Gastrocnemius medialis (tissue), 4 donors: ENCODE measurements around the gene LOXL3. TPM values are rescaled to one million over a fixed set of nuclear protein-coding genes. Genes with fewer than 3 reads are reported as not detected.
"Not testable (repeated sequence)": the region's sequence is repeated elsewhere in the genome, so short reads cannot be mapped to it uniquely, and the experiment has no call there.

Source experiments
- ATAC-seq, 2 donors: fragments of 150-250 bp; one replicate each; pipeline ENCODE4 v1.9.1; 2016
- DNase-seq, 2 donors: peaks; one replicate each; pipeline ENCODE4 v3.0.0-alpha.2; 2019
- H3K27ac ChIP-seq, 4 donors: fragments of 200-600 bp; sonication (generic); 1 replicate in 1 of 4; 2 replicates in 3 of 4; pipeline ENCODE4 v1.5.1; 2016 to 2018; ENCODE audit warnings: mild to moderate bottlenecking in 2 of 4, moderate library complexity in 1 of 4
- H3K27me3 ChIP-seq, 3 donors: fragments of 200-600 bp; sonication (generic) in 2 of 3; 1 replicate in 1 of 3; 2 replicates in 2 of 3; pipeline versions ENCODE4 v1.5.1 to v1.6.0; 2016 to 2019; ENCODE audit warnings: mild to moderate bottlenecking in 1 of 3, moderate library complexity in 1 of 3
- H3K36me3 ChIP-seq, 2 donors: fragments of 200-600 bp; sonication (generic) in 1 of 2; one replicate each; pipeline ENCODE4 v1.5.1; 2017 to 2018
- H3K4me1 ChIP-seq, 2 donors: fragments of 200-600 bp; sonication (generic) in 1 of 2; one replicate each; pipeline ENCODE4 v1.5.1; 2016 to 2017; ENCODE audit warnings: mild to moderate bottlenecking in 2 of 2
- H3K4me3 ChIP-seq, 4 donors: fragments of 200-600 bp; sonication (generic) in 3 of 4; 1 replicate in 1 of 4; 2 replicates in 3 of 4; pipeline ENCODE4 v1.5.1; 2016 to 2019; ENCODE audit warnings: mild to moderate bottlenecking in 2 of 4
- H3K9me3 ChIP-seq, 3 donors: fragments of 200-600 bp; sonication (generic) in 2 of 3; 1 replicate in 1 of 3; 2 replicates in 2 of 3; pipeline ENCODE4 v1.5.1; 2016 to 2019
- POLR2A ChIP-seq, 2 donors: fragments of 450-650 bp; IDR thresholded peaks; one replicate each; pipeline ENCODE4 v1.6.1; 2017; ENCODE audit warnings: antibody characterized with exemption in 2 of 2, mild to moderate bottlenecking in 2 of 2, moderate library complexity in 2 of 2
- in situ Hi-C, 4 donors: fragments of 200-750 bp; cut with MboI; loops; one replicate each; pipeline versions ENCODE4 v1.15.0 to v1.8.0; 2017; ENCODE audit warnings: low sequenced_read_pairs in 4 of 4
- intact Hi-C: fragments of 100-400 bp; cut with DNase I; formaldehyde crosslinking; loops from one replicate; pipeline ENCODE4 v1.15.1; 2023; ENCODE audit warnings: low total_unique reads
- total RNA-seq, 4 donors: library from RNA; depleted of rRNA; stranded (reverse); fragments of >200 nt; gene quantifications; one replicate each; pipeline versions ENCODE4 v1.1.0 to v1.2.3, GENCODE V29; 2016
- TF ChIP-seq, protein P1 (sequence below), 5 experiments: fragments of 450-650 bp in 3 of 5; fragments of 200-600 bp in 2 of 5; sonication (generic) in 2 of 5; IDR thresholded peaks in 4 of 5; conservative IDR thresholded peaks in 1 of 5; 1 replicate in 4 of 5; 2 replicates in 1 of 5; pipeline ENCODE4 v1.5.1; 2016 to 2019; ENCODE audit warnings: antibody characterized with exemption in 5 of 5, mild to moderate bottlenecking in 3 of 5, moderate library complexity in 3 of 5

Gene LOXL3
- total RNA-seq, 4 donors from 2014 or later, result 0.65 to 1.3 (median 0.95) TPM

DNA sequence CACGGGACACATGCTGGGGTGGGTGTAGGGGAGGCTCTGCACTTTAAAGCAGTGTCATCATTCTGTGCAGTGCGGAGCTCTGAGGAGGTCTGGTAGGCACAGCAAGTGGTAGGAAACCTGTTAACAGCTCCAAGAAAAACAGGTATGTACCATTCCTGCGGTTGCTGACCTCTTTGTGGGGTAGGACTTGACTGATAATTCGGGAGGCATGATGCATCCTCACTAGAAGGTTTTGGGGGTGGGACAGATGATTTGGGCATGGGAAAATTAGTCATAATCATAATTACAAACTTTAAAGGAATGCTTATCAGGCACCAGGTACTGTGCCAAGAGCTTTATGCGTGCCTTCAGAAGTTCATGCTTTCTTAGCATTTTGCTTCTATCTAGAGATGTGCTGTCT is 10.5 kb upstream of the LOXL3 start:
- intact Hi-C loops, result no loop called here
- DNase-seq (no peak), ATAC-seq (no peak)
- in situ Hi-C loops, result no loop called here
- no peaks in the 10 kb centered on the region for H3K4me1 ChIP-seq
- H3K36me3 ChIP-seq, result no peaks in the 10 kb centered on the region
- no peak overlapping the region for H3K4me3 ChIP-seq
- peaks cover 0 to 6% (median 5%) of the 10 kb centered on the region in 3 donors for H3K27me3 ChIP-seq
- no peak for TF ChIP-seq POLR2A (IDR thresholded peaks at IDR 0.05)
- TF ChIP-seq, protein P1, sequence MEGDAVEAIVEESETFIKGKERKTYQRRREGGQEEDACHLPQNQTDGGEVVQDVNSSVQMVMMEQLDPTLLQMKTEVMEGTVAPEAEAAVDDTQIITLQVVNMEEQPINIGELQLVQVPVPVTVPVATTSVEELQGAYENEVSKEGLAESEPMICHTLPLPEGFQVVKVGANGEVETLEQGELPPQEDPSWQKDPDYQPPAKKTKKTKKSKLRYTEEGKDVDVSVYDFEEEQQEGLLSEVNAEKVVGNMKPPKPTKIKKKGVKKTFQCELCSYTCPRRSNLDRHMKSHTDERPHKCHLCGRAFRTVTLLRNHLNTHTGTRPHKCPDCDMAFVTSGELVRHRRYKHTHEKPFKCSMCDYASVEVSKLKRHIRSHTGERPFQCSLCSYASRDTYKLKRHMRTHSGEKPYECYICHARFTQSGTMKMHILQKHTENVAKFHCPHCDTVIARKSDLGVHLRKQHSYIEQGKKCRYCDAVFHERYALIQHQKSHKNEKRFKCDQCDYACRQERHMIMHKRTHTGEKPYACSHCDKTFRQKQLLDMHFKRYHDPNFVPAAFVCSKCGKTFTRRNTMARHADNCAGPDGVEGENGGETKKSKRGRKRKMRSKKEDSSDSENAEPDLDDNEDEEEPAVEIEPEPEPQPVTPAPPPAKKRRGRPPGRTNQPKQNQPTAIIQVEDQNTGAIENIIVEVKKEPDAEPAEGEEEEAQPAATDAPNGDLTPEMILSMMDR (IDR thresholded peaks at IDR 0.05 in 4 of 5, conservative IDR thresholded peaks at IDR 0.05 in 1 of 5), result no peak
- H3K27ac ChIP-seq, result no peak overlapping the region
- H3K9me3 ChIP-seq, result no peaks in the 10 kb centered on the region

DNA sequence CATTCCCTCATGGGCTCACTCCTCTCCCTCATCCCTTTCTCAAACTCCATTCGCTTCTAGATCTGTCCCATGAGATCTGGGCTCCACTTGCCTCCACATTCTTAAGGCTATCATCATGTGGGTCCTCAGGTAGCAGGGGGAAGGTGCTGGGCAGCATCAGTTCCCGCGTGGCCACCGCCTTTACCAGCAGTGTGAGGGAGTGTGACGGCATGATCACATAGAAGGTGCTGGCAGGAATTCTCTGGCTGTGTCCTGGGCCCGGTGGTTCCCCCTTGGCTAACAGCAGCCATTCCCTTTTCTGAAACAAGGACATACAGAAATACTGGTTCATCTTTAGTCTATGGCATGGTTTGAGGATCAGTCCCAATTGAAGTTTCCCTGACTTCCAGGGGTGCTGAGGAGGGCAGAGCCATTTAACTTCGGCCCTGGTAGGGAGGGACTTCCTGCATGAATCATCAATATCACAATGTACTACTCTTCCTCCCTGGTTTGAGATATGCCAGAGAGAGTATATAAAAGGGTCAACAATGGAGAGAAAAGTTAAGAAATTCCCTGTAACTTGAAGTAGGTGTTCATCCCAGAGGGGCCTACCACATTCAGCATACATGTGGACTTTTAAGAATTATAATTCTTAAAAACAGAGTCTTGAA is 8.5 kb upstream of the LOXL3 start:
- Histone ChIP-seq H3K27me3 (peaks cover 0 to 6% (median 5%) of the 10 kb centered on the region in 3 donors), H3K27ac (no peak overlapping the region), H3K36me3 (no peaks in the 10 kb centered on the region), H3K4me1 (no peaks in the 10 kb centered on the region), H3K9me3 (no peaks in the 10 kb centered on the region), H3K4me3 (no peak overlapping the region)
- DNase-seq, result no peak
- intact Hi-C loops (no loop called here), in situ Hi-C loops (no loop called here)
- TF ChIP-seq, protein P1 (IDR thresholded peaks at IDR 0.05 in 4 of 5, conservative IDR thresholded peaks at IDR 0.05 in 1 of 5), result no peak
- TF ChIP-seq POLR2A (IDR thresholded peaks at IDR 0.05), result no peak
- no peak for ATAC-seq

DNA sequence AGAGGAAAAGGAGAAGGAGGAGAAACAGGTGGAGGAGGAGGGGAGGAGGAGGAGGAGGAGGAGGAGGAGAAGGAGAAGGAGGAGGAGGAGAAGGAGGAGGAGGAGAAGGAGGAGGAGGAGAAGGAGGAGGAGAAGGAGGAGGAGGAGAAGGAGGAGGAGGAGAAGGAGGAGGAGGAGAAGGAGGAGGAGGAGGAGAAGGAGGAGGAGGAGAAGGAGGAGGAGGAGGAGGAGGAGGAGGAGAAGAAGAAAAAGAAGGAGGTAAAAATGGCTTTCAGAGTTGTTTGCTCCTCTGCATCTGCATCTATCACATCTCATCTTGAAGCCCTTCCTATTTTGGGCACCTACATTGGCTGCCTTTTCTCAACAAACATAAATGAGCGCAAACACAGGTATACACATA is 7.3 kb upstream of the LOXL3 start:
- DNase-seq, H3K4me3 ChIP-seq, intact Hi-C loops, H3K36me3 ChIP-seq, H3K27ac ChIP-seq, H3K27me3 ChIP-seq, in situ Hi-C loops, ATAC-seq, H3K4me1 ChIP-seq, H3K9me3 ChIP-seq: not testable (repeated sequence)

DNA sequence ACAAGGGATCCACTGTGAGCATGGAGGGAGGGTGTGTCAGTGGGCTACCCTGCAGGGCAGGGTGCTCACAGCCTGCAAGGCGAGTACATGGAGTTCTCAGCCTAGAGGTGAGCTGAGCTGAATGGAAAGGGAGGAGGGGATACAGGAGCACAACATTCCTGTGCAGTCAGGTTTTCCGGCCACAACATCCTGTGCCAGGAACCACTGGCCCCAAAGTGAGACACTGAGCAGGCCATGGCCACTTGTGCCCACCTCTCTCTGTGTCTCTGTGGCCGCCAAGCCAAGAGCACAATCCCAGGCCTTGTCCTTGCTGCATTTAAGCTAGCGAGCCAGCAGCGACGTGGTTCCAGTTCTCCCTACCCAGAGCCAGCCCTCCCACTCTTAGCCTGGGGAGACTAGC is 6.8 kb upstream of the LOXL3 start:
- TF ChIP-seq, protein P1 (IDR thresholded peaks at IDR 0.05 in 4 of 5, conservative IDR thresholded peaks at IDR 0.05 in 1 of 5), result no peak
- TF ChIP-seq POLR2A (IDR thresholded peaks at IDR 0.05), result no peak
- Histone ChIP-seq H3K36me3 (no peaks in the 10 kb centered on the region), H3K9me3 (no peaks in the 10 kb centered on the region), H3K27ac (no peak overlapping the region), H3K4me3 (no peak overlapping the region), H3K4me1 (no peaks in the 10 kb centered on the region), H3K27me3 (peaks cover 3 to 11% (median 5%) of the 10 kb centered on the region in 3 donors)
- ATAC-seq, result no peak
- no peak for DNase-seq
- in situ Hi-C loops (no loop called here), intact Hi-C loops (no loop called here)

DNA sequence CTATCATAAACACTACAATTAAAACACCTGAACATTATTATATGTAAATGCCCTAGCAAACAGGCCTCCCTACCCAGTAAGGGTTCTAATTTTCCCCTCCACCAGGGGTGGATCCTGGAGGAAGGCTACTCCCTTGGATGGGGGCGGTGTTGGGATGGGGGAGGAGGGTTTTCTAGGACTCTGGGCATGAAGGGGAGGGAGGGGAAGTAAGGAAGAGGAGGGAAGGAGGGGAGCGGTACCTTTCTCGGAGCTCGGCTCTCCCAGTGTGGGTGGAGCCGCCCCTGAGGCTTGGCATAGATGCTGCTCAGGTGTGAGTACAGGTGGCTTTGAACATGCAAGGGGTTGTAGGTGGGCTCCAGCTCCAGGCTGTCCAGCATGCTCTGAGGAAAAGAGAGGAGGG is 6.2 kb upstream of the LOXL3 start:
- no peak overlapping the region for H3K4me3 ChIP-seq
- peaks cover 5 to 18% (median 10%) of the 10 kb centered on the region in 3 donors for H3K27me3 ChIP-seq
- DNase-seq (no peak), ATAC-seq (no peak)
- H3K27ac ChIP-seq, result no peak overlapping the region
- in situ Hi-C loops (no loop called here), intact Hi-C loops (no loop called here)
- no peaks in the 10 kb centered on the region for H3K36me3 ChIP-seq
- peaks cover 0 to 5% of the 10 kb centered on the region in 2 donors for H3K4me1 ChIP-seq
- TF ChIP-seq, protein P1 (IDR thresholded peaks at IDR 0.05 in 4 of 5, conservative IDR thresholded peaks at IDR 0.05 in 1 of 5), result no peak
- TF ChIP-seq POLR2A (IDR thresholded peaks at IDR 0.05), result no peak
- H3K9me3 ChIP-seq, result no peaks in the 10 kb centered on the region
